GM12878 (cell line): Measurements from ENCODE around the gene DDX10. TPM values are rescaled to one million over a fixed set of nuclear protein-coding genes. Genes with fewer than 3 reads are reported as not detected.

ENCODE experiments used
- ATAC-seq: fragments of 200-7000 bp; cut with Tn5 transposase; 3 replicates; pipeline ENCODE4 v1.9.1; 2020; ENCODE audit warnings: mild to moderate bottlenecking, moderate library complexity
- BruUV-seq: library from RNA; stranded (reverse); fragments of 400-500 nt; replicated peaks from 2 replicates; lab custom pipeline; 2021; lab: Mats Ljungman, UMichigan
- CTCF ChIA-PET: fragments of 300-600 bp; sonication (Branson Sonifier 250); formaldehyde crosslinking; extraction: SDS; loops from one replicate; lab custom pipeline; 2021; ENCODE audit warnings: inconsistent platforms; lab: Yijun Ruan, JAX
- POLR2A ChIA-PET: fragments of 350-600 bp; formaldehyde crosslinking; extraction: SDS; loops from one replicate; lab custom pipeline; 2021; ENCODE audit warnings: inconsistent platforms; lab: Charles Lee
- RAD21 ChIA-PET: fragments of 300-600 bp; sonication (Branson Sonifier 250); formaldehyde crosslinking; loops from one replicate; lab custom pipeline; 2023; ENCODE audit warnings: antibody characterized with exemption; ENCODE audit not compliant: unreplicated experiment; lab: Charles Lee
- SMC1A ChIA-PET: fragments of 300-600 bp; sonication (Branson Sonifier 250); formaldehyde crosslinking; loops from one replicate; lab custom pipeline; 2023; ENCODE audit not compliant: unreplicated experiment, uncharacterized antibody; lab: Charles Lee
- DNase-seq: peaks from one replicate; pipeline ENCODE4 v3.0.0-alpha.2; 2011; ENCODE audit warnings: low read depth, low spot score
- FAIRE-seq: peaks from 3 replicates; lab custom pipeline; 2011; peaks lifted over from hg19 to GRCh38; lab: Jason Lieb, UNC
- H2AFZ ChIP-seq: 2 replicates; pipeline ENCODE4 v1.6.0; 2011; ENCODE audit warnings: low read depth, low read length, control low read depth; ENCODE audit not compliant: control insufficient read depth
- H3K27ac ChIP-seq: 2 replicates; pipeline ENCODE4 v1.5.1; 2011; ENCODE audit warnings: control low read depth; ENCODE audit not compliant: control insufficient read depth, insufficient read depth
- H3K27me3 ChIP-seq, 2 experiments: replicated peaks in 1 of 2; 2 replicates each; pipeline versions ENCODE4 v1.6.0 to v1.6.1; 2011; ENCODE audit warnings: low read length in 1 of 2; ENCODE audit not compliant: control insufficient read depth in 2 of 2, insufficient read depth in 2 of 2
- H3K36me3 ChIP-seq, 2 experiments: 2 replicates each; pipeline ENCODE4 v1.5.1; 2011; ENCODE audit warnings: low read length in 1 of 2; ENCODE audit not compliant: control insufficient read depth in 2 of 2, insufficient read depth in 2 of 2
- H3K4me1 ChIP-seq: 2 replicates; pipeline ENCODE4 v1.6.1; 2011; ENCODE audit warnings: mild to moderate bottlenecking, low read length, moderate library complexity, mixed read lengths; ENCODE audit not compliant: control insufficient read depth, insufficient read depth
- H3K4me2 ChIP-seq: 2 replicates; pipeline ENCODE4 v1.6.0; 2011; ENCODE audit warnings: control low read depth; ENCODE audit not compliant: control insufficient read depth, insufficient read depth
- H3K4me3 ChIP-seq: fragments of 200-600 bp; sonication (generic); 2 replicates; pipeline ENCODE4 v1.5.1; 2016
- H3K79me2 ChIP-seq: 2 replicates; pipeline ENCODE4 v1.6.0; 2011; ENCODE audit warnings: low read length; ENCODE audit not compliant: control insufficient read depth, insufficient read depth
- H3K9ac ChIP-seq: 2 replicates; pipeline ENCODE4 v1.8.0; 2011; ENCODE audit warnings: low read length, control low read depth, mixed read lengths; ENCODE audit not compliant: control insufficient read depth, insufficient read depth
- H3K9me3 ChIP-seq: replicated peaks from 3 replicates; pipeline ENCODE4 v1.5.1; 2011; ENCODE audit warnings: mild to moderate bottlenecking, low read length; ENCODE audit not compliant: control insufficient read depth, insufficient read depth
- H4K20me1 ChIP-seq: 2 replicates; pipeline ENCODE4 v1.6.0; 2011; ENCODE audit not compliant: control insufficient read depth, insufficient read depth
- ASH2L ChIP-seq: fragments of 300-600, 200-600 bp; sonication (generic); IDR thresholded peaks from 2 replicates; pipeline ENCODE4 v1.6.1; 2017; ENCODE audit warnings: low read depth, mild to moderate bottlenecking, borderline replicate concordance
- CBX3 ChIP-seq: fragments of 200-600 bp; sonication (generic); IDR thresholded peaks from 2 replicates; pipeline ENCODE4 v1.6.1; 2016; ENCODE audit warnings: low read depth, borderline replicate concordance
- JUNB ChIP-seq: IDR thresholded peaks from 2 replicates; pipeline ENCODE4 v1.6.1; 2016; ENCODE audit warnings: antibody characterized with exemption, mild to moderate bottlenecking
- KAT2A ChIP-seq: conservative IDR thresholded peaks from 2 replicates; pipeline ENCODE4 v1.6.1; 2011; ENCODE audit warnings: low read depth, low read length; ENCODE audit not compliant: control insufficient read depth
- LARP7 ChIP-seq: fragments of 450-650 bp; IDR thresholded peaks from 2 replicates; pipeline ENCODE4 v1.6.1; 2017; ENCODE audit warnings: mild to moderate bottlenecking
- MTA3 ChIP-seq: IDR thresholded peaks from 2 replicates; pipeline ENCODE4 v1.6.1; 2012; ENCODE audit warnings: low read length, inconsistent platforms, borderline replicate concordance
- NFYA ChIP-seq: IDR thresholded peaks from 2 replicates; pipeline ENCODE4 v1.6.1; 2011; ENCODE audit warnings: low read depth, mild to moderate bottlenecking, low read length, improper control_type of control experiment, borderline replicate concordance
- POLR2AphosphoS5 ChIP-seq: IDR thresholded peaks from 2 replicates; pipeline ENCODE4 v1.6.1; 2011; ENCODE audit warnings: mild to moderate bottlenecking, low read length, inconsistent platforms
- WGBS: methylation state at CpG from one replicate; pipeline ENCODE4 v1.1.6; 2016; ENCODE audit warnings: low lambda C conversion rate; ENCODE audit not compliant: insufficient replicate concordance, insufficient coverage; ENCODE audit errors: missing lambda C conversion rate; 5-methylcytosine and 5-hydroxymethylcytosine counted together
- in situ Hi-C: fragments of 300-500 bp; cut with MboI; formaldehyde crosslinking; loops from 9 replicates; pipeline ENCODE4 v1.14.3; 2018; ENCODE audit warnings: mixed read lengths
- intact Hi-C: fragments of 100-400 bp; cut with micrococcal nuclease; formaldehyde crosslinking; loops from one replicate; pipeline ENCODE4 v1.14.2; 2022; ENCODE audit not compliant: unreplicated experiment
- polyA plus RNA-seq, 11 experiments: library from polyadenylated mRNA; depleted of rRNA in 4 of 11; unstranded in 6 of 11; stranded (reverse) in 5 of 11; fragments of >200 nt; fragmentation: Nextera tagmentation in 4 of 11; fragmentation: Illumina TruSeq in 1 of 11; extraction: Ambion mirVana in 4 of 11; extraction: Trizol in 1 of 11; gene quantifications; 1 replicate in 1 of 11; 2 replicates in 10 of 11; pipeline versions ENCODE4 v1.2.1 to v1.2.3, GENCODE V29; 2011 to 2016; ENCODE audit warnings: inconsistent platforms in 2 of 11, missing spikeins in 2 of 11, low read depth in 1 of 11
- total RNA-seq, 4 experiments: library from RNA; depleted of rRNA in 3 of 4; stranded (reverse); fragments of >200 nt in 3 of 4; fragmentation: Illumina TruSeq in 1 of 4; extraction: Trizol in 1 of 4; gene quantifications; 2 replicates each; pipeline versions ENCODE4 v1.2.1 to v1.2.3, GENCODE V29; 2013 to 2021
- TF ChIP-seq, protein P1 (sequence below): fragments of 450-650 bp; IDR thresholded peaks from 2 replicates; pipeline ENCODE4 v1.6.1; 2017; ENCODE audit warnings: low read depth, mild to moderate bottlenecking, moderate library complexity
- TF ChIP-seq, protein P2 (sequence below): fragments of 450-650 bp; IDR thresholded peaks from 2 replicates; pipeline ENCODE4 v1.6.1; 2017; ENCODE audit warnings: mild to moderate bottlenecking, moderate library complexity

DDX10 gene
- total and polyA plus RNA-seq, 10 of the 15 experiments (the other 5 are each of a cell fraction or from before 2014, with no cell fraction given) = 20.9 to 51.5 (median 31.9) TPM

DNA sequence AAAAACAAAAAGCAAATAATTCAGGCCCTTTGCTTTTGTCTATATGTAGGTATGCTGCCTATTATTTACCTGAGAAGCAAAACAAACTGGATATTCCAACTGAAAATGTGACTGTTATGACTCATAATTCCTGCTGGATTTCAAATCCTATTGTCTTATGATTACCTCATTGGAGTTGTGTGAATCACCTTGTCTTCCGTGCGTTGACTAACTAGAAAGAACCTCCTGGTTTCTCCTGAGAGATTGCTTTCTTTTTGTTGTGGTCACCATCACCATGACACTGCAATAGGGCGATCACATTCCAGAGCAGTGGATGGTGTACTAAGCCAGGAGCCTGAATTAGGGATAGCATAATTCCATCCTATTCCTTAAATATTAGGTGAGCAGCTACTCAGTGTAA is 48.3 kb upstream of the DDX10 start:
- H3K9ac ChIP-seq = no peak overlapping the region
- no peak overlapping the region for H3K4me2 ChIP-seq
- WGBS = 56% methylated on average over 3 of the region's 3 CpGs

DNA sequence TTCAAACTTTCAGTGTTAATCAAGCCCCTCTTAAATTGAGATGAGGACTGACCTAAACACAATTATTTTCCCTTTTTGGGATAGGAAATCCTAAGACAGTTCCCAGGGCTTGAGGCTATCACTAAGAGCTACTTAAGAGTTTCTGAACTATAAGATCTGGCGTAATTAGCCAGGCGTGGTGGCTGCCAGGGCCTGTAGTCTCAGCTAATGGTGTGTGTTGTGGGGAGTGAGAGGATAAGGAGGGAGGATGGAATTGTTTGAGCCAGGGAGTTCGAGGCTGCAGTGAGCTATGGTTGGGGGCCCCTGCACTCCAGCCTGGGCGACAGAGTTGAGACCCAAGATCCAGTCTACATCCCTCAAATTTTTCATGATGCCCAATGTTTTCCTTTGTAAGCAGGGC is 47.8 kb upstream of the DDX10 start:
- no TSS peak for BruUV-seq
- H3K4me3 ChIP-seq = no peak overlapping the region
- no peaks in the 10 kb centered on the region for H4K20me1 ChIP-seq
- no peaks in the 10 kb centered on the region for H3K27me3 ChIP-seq
- RAD21 ChIA-PET = interaction anchor here (1.2 to 1.4 kb wide), 2 partner anchors 28 to 58 kb away, joined by 3 to 5 read pairs; no protein-coding TSS in a partner anchor
- no peak overlapping the region for H3K27ac ChIP-seq
- no peak overlapping the region for H3K9ac ChIP-seq
- ATAC-seq (no peak), FAIRE-seq (no peak), DNase-seq (no peak)
- POLR2A ChIA-PET = interaction anchor here (0.6 to 2.6 kb wide), 4 partner anchors 11 to 796 kb away, joined by 3 to 13 read pairs (median 4); no protein-coding TSS in a partner anchor
- 58% methylated on average over 4 of the region's 4 CpGs for WGBS
- no peaks in the 10 kb centered on the region; the same call in 2 of the 3 replicates for H3K9me3 ChIP-seq
- H3K36me3 ChIP-seq = no peaks in the 10 kb centered on the region
- H3K79me2 ChIP-seq = no peaks in the 10 kb centered on the region
- CTCF ChIA-PET = interaction anchor here (0.8 to 1.6 kb wide), 2 partner anchors 9 to 19 kb away, joined by 3 to 5 read pairs; no protein-coding TSS in a partner anchor
- H2AFZ ChIP-seq = no peak overlapping the region
- H3K4me1 ChIP-seq = peaks cover 13% of the 10 kb centered on the region
- no peak overlapping the region for H3K4me2 ChIP-seq
- SMC1A ChIA-PET = interaction anchor here (1.0 to 1.7 kb wide), 6 partner anchors 20 to 110 kb away, joined by 3 to 6 read pairs (median 4); no protein-coding TSS in a partner anchor
- intact Hi-C loops (no loop called here), in situ Hi-C loops (no loop called here)
- TF ChIP-seq POLR2AphosphoS5 (no peak), LARP7 (no peak), CBX3 (no peak), JUNB (no peak), KAT2A (no peak), MTA3 (no peak), ASH2L (no peak)
- TF ChIP-seq, protein P1, sequence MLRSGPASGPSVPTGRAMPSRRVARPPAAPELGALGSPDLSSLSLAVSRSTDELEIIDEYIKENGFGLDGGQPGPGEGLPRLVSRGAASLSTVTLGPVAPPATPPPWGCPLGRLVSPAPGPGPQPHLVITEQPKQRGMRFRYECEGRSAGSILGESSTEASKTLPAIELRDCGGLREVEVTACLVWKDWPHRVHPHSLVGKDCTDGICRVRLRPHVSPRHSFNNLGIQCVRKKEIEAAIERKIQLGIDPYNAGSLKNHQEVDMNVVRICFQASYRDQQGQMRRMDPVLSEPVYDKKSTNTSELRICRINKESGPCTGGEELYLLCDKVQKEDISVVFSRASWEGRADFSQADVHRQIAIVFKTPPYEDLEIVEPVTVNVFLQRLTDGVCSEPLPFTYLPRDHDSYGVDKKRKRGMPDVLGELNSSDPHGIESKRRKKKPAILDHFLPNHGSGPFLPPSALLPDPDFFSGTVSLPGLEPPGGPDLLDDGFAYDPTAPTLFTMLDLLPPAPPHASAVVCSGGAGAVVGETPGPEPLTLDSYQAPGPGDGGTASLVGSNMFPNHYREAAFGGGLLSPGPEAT = no peak
- TF ChIP-seq, protein P2, sequence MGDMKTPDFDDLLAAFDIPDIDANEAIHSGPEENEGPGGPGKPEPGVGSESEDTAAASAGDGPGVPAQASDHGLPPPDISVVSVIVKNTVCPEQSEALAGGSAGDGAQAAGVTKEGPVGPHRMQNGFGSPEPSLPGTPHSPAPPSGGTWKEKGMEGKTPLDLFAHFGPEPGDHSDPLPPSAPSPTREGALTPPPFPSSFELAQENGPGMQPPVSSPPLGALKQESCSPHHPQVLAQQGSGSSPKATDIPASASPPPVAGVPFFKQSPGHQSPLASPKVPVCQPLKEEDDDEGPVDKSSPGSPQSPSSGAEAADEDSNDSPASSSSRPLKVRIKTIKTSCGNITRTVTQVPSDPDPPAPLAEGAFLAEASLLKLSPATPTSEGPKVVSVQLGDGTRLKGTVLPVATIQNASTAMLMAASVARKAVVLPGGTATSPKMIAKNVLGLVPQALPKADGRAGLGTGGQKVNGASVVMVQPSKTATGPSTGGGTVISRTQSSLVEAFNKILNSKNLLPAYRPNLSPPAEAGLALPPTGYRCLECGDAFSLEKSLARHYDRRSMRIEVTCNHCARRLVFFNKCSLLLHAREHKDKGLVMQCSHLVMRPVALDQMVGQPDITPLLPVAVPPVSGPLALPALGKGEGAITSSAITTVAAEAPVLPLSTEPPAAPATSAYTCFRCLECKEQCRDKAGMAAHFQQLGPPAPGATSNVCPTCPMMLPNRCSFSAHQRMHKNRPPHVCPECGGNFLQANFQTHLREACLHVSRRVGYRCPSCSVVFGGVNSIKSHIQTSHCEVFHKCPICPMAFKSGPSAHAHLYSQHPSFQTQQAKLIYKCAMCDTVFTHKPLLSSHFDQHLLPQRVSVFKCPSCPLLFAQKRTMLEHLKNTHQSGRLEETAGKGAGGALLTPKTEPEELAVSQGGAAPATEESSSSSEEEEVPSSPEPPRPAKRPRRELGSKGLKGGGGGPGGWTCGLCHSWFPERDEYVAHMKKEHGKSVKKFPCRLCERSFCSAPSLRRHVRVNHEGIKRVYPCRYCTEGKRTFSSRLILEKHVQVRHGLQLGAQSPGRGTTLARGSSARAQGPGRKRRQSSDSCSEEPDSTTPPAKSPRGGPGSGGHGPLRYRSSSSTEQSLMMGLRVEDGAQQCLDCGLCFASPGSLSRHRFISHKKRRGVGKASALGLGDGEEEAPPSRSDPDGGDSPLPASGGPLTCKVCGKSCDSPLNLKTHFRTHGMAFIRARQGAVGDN = no peak

More for the DNA sequence above, 48.3 kb upstream of the DDX10 start:
- RAD21 ChIA-PET = interaction anchor here (1.2 kb wide), 1 partner anchor 58 kb away, joined by 3 read pairs; no protein-coding TSS in a partner anchor
- Histone ChIP-seq H3K4me3 (no peak overlapping the region), H3K4me1 (peaks cover 9% of the 10 kb centered on the region), H3K79me2 (no peaks in the 10 kb centered on the region), H3K36me3 (no peaks in the 10 kb centered on the region), H2AFZ (no peak overlapping the region), H3K27ac (no peak overlapping the region), H4K20me1 (no peaks in the 10 kb centered on the region), H3K9me3 (no peaks in the 10 kb centered on the region; the same call in 2 of the 3 replicates), H3K27me3 (no peaks in the 10 kb centered on the region)
- intact Hi-C loops (no loop called here), in situ Hi-C loops (no loop called here)
- DNase-seq (no peak), FAIRE-seq (no peak), ATAC-seq (no peak)
- SMC1A ChIA-PET = interaction anchor here (1.2 to 2.1 kb wide), 3 partner anchors 10 to 57 kb away, joined by 3 to 8 read pairs (median 4); no protein-coding TSS in a partner anchor
- no TSS peak for BruUV-seq
- TF ChIP-seq NFYA = no peak
- POLR2A ChIA-PET = interaction anchor here (1.9 to 2.6 kb wide), 2 partner anchors 10 to 58 kb away, joined by 6 to 13 read pairs; no protein-coding TSS in a partner anchor
- CTCF ChIA-PET = interaction anchor here (1.3 to 1.6 kb wide), 2 partner anchors 8 to 28 kb away, joined by 3 to 5 read pairs; no protein-coding TSS in a partner anchor
